Brain microvascular endothelial cell (primary cell): ENCODE results near the gene RCBTB2.

Experiments used
- DNase-seq: peaks from one replicate; pipeline ENCODE4 v3.0.0-alpha.2; 2020
- H3K27ac ChIP-seq: fragments of 250-450 bp; sonication (Bioruptor Pico); 2 replicates; pipeline ENCODE4 v1.5.1; 2020; ENCODE audit warnings: mild to moderate bottlenecking, moderate library complexity
- H3K27me3 ChIP-seq: fragments of 250-450 bp; sonication (Bioruptor Pico); replicated peaks from 2 replicates; pipeline ENCODE4 v1.5.1; 2020; ENCODE audit warnings: mild to moderate bottlenecking
- H3K36me3 ChIP-seq: fragments of 250-450 bp; sonication (Bioruptor Pico); replicated peaks from 2 replicates; pipeline ENCODE4 v1.5.1; 2020; ENCODE audit warnings: mild to moderate bottlenecking
- H3K4me3 ChIP-seq: 2 replicates; pipeline ENCODE4 v1.5.1; 2011; ENCODE audit warnings: low read depth, mild to moderate bottlenecking, control low read depth, low read length, moderate library complexity
- CTCF ChIP-seq: IDR thresholded peaks from 2 replicates; pipeline ENCODE4 v1.5.1; 2011; ENCODE audit warnings: low read depth, mild to moderate bottlenecking, moderate library complexity, low read length, control low read depth, inconsistent platforms; ENCODE audit errors: missing control alignments
- in situ Hi-C: cut with HindIII; loops from 2 replicates; pipeline ENCODE4 v1.10.0; 2017; ENCODE audit warnings: low sequenced_read_pairs, low pct_ligation_motif_present

RCBTB2 gene

GRCh38 chr13:48506092-48506701 lies 26.7 kb downstream of the RCBTB2 start:
- Histone ChIP-seq H3K27me3 (no peaks in the 10 kb centered on the region), H3K36me3 (no peaks in the 10 kb centered on the region), H3K4me3 (no peak overlapping the region), H3K27ac (no peak overlapping the region)
- TF ChIP-seq CTCF: no peak
- DNase-seq: no peak
- in situ Hi-C loops: no loop called here

- DNase-seq: no peak
- no peak overlapping the region for H3K4me3 ChIP-seq
- H3K36me3 ChIP-seq: no peaks in the 10 kb centered on the region
- in situ Hi-C loops: no loop called here
- H3K27me3 ChIP-seq: no peaks in the 10 kb centered on the region
- H3K27ac ChIP-seq: no peak overlapping the region
- TF ChIP-seq CTCF: no peak
Observed at GRCh38 chr13:48505597-48506091, 27.2 kb downstream of the RCBTB2 start.

GRCh38 chr13:48505012-48505411 lies 27.9 kb downstream of the RCBTB2 start:
- Histone ChIP-seq H3K36me3 (no peaks in the 10 kb centered on the region), H3K27ac (no peak overlapping the region), H3K4me3 (no peak overlapping the region), H3K27me3 (no peaks in the 10 kb centered on the region)
- DNase-seq: no peak
- in situ Hi-C loops: no loop called here
- no peak for TF ChIP-seq CTCF

- H3K36me3 ChIP-seq: no peaks in the 10 kb centered on the region
- TF ChIP-seq CTCF: no peak
- in situ Hi-C loops: no loop called here
- H3K27ac ChIP-seq: no peak overlapping the region
- H3K27me3 ChIP-seq: no peaks in the 10 kb centered on the region
- H3K4me3 ChIP-seq: no peak overlapping the region
- DNase-seq: no peak
Observed at GRCh38 chr13:48504606-48505005, 28.3 kb downstream of the RCBTB2 start.

- DNase-seq: no peak
- no peaks in the 10 kb centered on the region for H3K36me3 ChIP-seq
- in situ Hi-C loops: no loop called here
- H3K27ac ChIP-seq: no peak overlapping the region
- TF ChIP-seq CTCF: no peak
- no peak overlapping the region for H3K4me3 ChIP-seq
- no peaks in the 10 kb centered on the region for H3K27me3 ChIP-seq
Observed at GRCh38 chr13:48502601-48503319, 30.1 kb downstream of the RCBTB2 start.

DNA sequence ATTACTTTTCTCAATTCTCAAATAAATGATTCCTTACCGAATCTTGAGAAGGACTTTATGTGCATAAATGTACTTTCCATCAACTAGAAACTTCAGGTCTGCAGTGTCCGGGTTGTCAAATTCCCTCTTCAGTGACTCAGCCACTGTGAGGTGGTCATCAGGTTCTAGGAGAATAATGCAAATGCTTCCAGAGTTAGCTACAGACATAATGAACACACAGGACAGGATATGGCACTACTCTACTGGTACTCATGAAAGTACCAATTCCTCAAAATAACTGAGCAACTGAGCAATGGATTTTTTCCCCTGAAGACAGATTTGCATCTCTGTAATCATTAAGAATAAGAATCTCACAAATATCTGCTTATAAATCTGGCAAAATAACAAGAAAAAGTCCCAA lies 31.2 kb downstream of the RCBTB2 start:
- Histone ChIP-seq H3K27ac (no peak overlapping the region), H3K36me3 (no peaks in the 10 kb centered on the region), H3K27me3 (no peaks in the 10 kb centered on the region), H3K4me3 (no peak overlapping the region)
- TF ChIP-seq CTCF: no peak
- DNase-seq: no peak
- in situ Hi-C loops: no loop called here
